Upper lobe of right lung (tissue), 1 donor: ENCODE measurements around the gene PSMB3. TPM values are rescaled to one million over a fixed set of nuclear protein-coding genes. Genes with fewer than 3 reads are reported as not detected.
A peak's percentile ranks its signal among the peaks of the same experiment; 100 is the strongest.

Experiments used
- ATAC-seq: fragments of 200-7000 bp; cut with Tn5 transposase; one replicate; pipeline ENCODE4 v1.9.1; 2020; ENCODE audit warnings: mild to moderate bottlenecking, moderate library complexity
- DNase-seq: peaks from one replicate; pipeline ENCODE4 v3.0.0-alpha.2; 2020
- H3K27ac ChIP-seq: fragments of 200-600 bp; one replicate; pipeline ENCODE4 v1.8.0; 2022
- H3K27me3 ChIP-seq: fragments of 200-600 bp; one replicate; pipeline ENCODE4 v1.8.0; 2022; ENCODE audit warnings: mild to moderate bottlenecking
- H3K36me3 ChIP-seq: fragments of 200-600 bp; one replicate; pipeline ENCODE4 v1.8.0; 2022
- H3K4me1 ChIP-seq: fragments of 200-600 bp; one replicate; pipeline ENCODE4 v1.8.0; 2022
- H3K4me3 ChIP-seq: fragments of 200-600 bp; one replicate; pipeline ENCODE4 v1.8.0; 2022; ENCODE audit warnings: mild to moderate bottlenecking
- H3K9me3 ChIP-seq: fragments of 200-600 bp; one replicate; pipeline ENCODE4 v1.8.0; 2022
- intact Hi-C: fragments of 100-400 bp; cut with DNase I; formaldehyde crosslinking; loops from one replicate; pipeline ENCODE4 v1.11.0; 2022
- total RNA-seq: library from RNA; stranded (reverse); fragmentation: NEBNext Ultra II Directional; extraction: Animal tissue kit (Norgen Biotek cat#: 25700); gene quantifications from one replicate; pipeline ENCODE4 v1.2.1, GENCODE V29; 2021
- TF ChIP-seq, protein P1 (sequence below): fragments of 200-600 bp; IDR thresholded peaks from one replicate; pipeline ENCODE4 v1.8.0; 2022; ENCODE audit warnings: antibody characterized with exemption
- donor health status: DM: no; HTN: yes; CAD: no; lungs with severe emphysema.

PSMB3 gene
- total RNA-seq, 1 donor from 2014 or later = 127 TPM

DNA sequence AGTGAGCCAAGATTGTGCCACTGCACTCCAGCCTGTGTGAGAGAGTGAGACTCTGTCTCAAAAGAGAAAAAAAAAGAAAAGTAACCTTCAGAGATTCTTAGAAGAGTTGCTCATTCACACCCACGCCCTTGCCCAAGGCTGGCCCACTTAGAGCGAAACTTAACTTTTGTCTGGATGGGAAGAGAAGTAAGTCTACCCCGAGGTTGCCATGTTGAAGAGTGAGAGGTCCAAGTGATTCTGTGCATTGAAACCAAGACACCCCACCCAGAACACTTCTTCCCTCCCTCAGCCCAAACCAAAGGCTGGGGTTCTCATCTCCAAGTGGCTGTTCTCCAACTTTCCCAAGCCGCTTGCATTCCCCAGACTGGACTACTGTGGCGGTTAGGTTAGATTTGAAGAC lies 24.8 kb upstream of the PSMB3 start:
- H3K27me3 ChIP-seq = no peaks in the 10 kb centered on the region
- peak overlapping the region; percentile 36 for H3K27ac ChIP-seq
- no peaks in the 10 kb centered on the region for H3K9me3 ChIP-seq
- H3K36me3 ChIP-seq = peaks cover 21% of the 10 kb centered on the region
- H3K4me1 ChIP-seq = peaks cover 42% of the 10 kb centered on the region
- DNase-seq (no peak), ATAC-seq (no peak)
- intact Hi-C loops = no loop called here
- TF ChIP-seq, protein P1, sequence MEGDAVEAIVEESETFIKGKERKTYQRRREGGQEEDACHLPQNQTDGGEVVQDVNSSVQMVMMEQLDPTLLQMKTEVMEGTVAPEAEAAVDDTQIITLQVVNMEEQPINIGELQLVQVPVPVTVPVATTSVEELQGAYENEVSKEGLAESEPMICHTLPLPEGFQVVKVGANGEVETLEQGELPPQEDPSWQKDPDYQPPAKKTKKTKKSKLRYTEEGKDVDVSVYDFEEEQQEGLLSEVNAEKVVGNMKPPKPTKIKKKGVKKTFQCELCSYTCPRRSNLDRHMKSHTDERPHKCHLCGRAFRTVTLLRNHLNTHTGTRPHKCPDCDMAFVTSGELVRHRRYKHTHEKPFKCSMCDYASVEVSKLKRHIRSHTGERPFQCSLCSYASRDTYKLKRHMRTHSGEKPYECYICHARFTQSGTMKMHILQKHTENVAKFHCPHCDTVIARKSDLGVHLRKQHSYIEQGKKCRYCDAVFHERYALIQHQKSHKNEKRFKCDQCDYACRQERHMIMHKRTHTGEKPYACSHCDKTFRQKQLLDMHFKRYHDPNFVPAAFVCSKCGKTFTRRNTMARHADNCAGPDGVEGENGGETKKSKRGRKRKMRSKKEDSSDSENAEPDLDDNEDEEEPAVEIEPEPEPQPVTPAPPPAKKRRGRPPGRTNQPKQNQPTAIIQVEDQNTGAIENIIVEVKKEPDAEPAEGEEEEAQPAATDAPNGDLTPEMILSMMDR = no peak
- no peak overlapping the region for H3K4me3 ChIP-seq

DNA sequence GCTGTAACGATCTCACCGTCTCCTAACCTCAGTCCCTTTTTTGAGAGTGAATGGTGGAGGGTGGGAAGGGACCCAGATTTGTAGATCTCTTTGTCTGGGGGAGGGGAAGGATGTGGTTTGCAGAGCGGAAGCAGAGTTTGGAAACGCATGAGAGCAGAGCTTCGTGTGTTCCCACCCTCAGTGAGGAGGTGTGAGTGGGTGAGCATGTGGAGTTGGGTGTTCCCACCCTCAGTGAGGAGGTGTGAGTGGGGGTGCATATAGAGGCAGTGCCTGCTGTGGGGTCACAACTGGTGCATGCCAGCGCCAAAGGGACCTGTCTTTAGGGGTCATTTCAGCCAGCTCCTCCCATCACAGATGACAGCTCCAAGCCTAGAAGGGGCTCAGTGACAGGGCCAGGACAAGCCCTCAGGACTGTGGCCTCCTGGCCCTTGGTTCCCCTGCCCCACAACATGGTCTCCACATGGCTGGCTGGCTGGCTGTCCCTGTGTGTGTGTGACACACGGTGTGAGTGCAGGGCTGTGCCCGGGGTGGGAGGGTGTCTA lies 24.2 kb upstream of the PSMB3 start:
- Histone ChIP-seq H3K27ac (peak overlapping the region; percentile 85), H3K27me3 (no peaks in the 10 kb centered on the region), H3K4me3 (no peak overlapping the region), H3K36me3 (peaks cover 19% of the 10 kb centered on the region), H3K9me3 (no peaks in the 10 kb centered on the region), H3K4me1 (peaks cover 42% of the 10 kb centered on the region)
- TF ChIP-seq, protein P1 = no peak
- intact Hi-C loops = no loop called here
- DNase-seq (no peak), ATAC-seq (peak; percentile 2)

DNA sequence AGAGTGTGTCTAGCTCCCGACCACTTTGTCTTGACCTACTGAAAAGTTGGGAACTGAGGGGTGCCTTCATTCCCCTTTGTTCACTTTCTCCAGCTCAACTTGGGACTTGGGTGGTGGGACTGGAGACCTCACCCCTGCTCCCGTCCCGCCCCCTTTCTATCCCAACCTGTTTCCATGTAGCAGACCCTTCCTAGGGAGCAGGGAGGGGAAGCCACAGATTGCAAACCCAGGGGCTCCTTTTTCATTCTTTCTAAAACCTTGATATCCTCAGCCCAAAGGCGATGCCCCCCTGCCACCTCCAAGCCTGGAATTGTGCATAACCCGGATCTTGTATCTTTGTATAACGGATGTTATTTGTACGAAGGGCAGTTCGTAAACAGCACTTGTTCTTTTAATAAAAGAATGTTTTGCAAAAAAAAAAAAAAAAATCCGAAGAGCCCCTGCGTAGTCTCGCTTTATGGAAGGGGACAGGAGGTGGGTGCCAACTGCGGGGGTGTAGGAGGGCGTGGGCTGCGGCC lies 23.1 kb upstream of the PSMB3 start:
- no peak for DNase-seq
- Histone ChIP-seq H3K4me3 (peak overlapping the region; percentile 57), H3K9me3 (no peaks in the 10 kb centered on the region), H3K4me1 (peaks cover 42% of the 10 kb centered on the region), H3K36me3 (peaks cover 23% of the 10 kb centered on the region), H3K27me3 (no peaks in the 10 kb centered on the region), H3K27ac (peak overlapping the region; percentile 85)
- TF ChIP-seq, protein P1 = no peak
- no peak for ATAC-seq
- intact Hi-C loops = no loop called here

DNA sequence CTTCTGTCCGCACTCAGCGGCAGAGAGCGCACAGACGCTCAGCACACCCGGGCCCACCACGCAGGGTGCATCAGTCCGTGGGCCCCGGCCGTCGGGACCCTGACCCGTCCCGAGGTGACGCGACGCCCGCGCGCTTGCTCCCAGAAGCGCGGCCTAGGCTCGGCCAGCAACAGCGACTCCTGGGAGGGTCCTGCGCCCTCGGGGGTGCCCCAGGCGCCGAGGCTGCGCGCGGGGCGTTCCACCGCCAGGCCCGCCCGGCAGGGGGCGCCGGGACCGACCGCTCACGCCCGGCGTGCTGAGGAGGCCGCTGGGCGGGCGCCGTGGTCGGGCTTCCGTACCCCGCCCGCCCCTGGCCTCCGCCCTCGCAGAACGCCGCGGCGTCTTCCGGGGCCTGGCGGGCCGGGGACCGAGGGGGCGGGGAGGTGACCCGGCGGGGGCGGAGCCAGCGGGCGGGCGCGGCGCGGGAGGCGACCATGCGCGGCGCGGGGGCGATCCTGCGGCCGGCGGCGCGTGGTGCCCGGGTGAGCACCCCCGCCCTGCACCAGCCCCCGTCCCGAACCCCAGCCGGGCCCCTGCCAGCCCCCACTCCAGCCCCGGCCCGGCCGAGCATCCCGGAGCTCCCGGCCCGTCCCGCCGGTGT lies 22.5 kb upstream of the PSMB3 start, which contains the start of gene CISD3:
Gene CISD3, plus strand, starts transcription at position 456 of the 640 bp plus-strand sequence. Its CDS starts 18 bp downstream, at position 474.
- ATAC-seq (peak; percentile 93), DNase-seq (peak; percentile 95)
- H3K9me3 ChIP-seq = no peaks in the 10 kb centered on the region
- peaks cover 42% of the 10 kb centered on the region for H3K4me1 ChIP-seq
- intact Hi-C loops = loop anchor here (5.0 kb wide), 1 partner anchor 53 kb away; no protein-coding TSS in a partner anchor
- TF ChIP-seq, protein P1 = peak; percentile 58
- no peaks in the 10 kb centered on the region for H3K27me3 ChIP-seq
- H3K36me3 ChIP-seq = peaks cover 19% of the 10 kb centered on the region
- H3K27ac ChIP-seq = peak within 1 kb of the TSS; percentile 85
- peak within 1 kb of the TSS; percentile 73 for H3K4me3 ChIP-seq

DNA sequence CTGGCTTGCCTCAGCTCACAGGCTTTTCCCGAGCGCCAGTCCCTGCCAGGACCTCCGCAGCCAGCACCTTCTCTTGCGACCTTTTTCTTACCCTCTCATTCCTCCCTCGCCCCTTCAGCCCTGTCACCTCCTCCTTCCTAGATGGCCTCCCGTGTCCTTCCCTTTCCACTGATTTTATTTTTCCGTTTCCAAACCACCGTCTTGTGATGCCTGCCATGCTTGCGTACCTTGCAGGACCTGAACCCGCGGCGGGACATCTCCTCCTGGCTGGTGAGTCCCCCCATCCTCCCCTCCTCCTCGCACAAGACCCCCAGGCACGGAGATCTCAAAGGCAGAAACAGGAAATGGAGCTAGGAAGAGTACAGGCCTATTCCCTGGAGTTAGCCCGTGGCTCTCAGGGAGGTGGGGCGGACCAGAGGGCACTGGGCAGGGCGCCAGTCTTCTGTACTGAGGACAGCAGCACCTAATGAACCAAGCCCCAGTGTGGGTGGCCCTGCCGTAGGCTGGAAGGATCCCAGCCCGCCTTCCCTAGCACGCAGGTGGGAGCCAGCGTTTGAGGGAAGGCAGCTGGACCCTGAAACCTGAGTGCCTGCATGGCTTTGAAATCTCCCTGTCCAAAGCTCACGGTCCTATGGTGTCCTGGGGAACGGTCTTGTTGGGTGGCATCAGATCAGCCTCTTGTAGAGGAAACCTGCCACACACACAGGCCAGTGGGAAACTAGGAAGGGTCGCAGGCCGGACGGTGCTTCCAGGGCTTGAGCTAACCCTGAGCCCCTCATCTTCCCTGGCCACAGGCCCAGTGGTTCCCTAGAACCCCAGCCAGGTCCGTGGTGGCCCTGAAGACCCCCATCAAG lies 21.8 kb upstream of the PSMB3 start:
- TF ChIP-seq, protein P1 = no peak
- Histone ChIP-seq H3K36me3 (peaks cover 21% of the 10 kb centered on the region), H3K27ac (peak overlapping the region; percentile 82), H3K27me3 (no peaks in the 10 kb centered on the region), H3K4me1 (peaks cover 42% of the 10 kb centered on the region), H3K9me3 (no peaks in the 10 kb centered on the region), H3K4me3 (peak overlapping the region; percentile 73)
- peak; percentile 62 for ATAC-seq
- intact Hi-C loops = loop anchor here (5.0 kb wide), 1 partner anchor 53 kb away; no protein-coding TSS in a partner anchor
- peak; percentile 92 for DNase-seq
